Measurements from ENCODE around the gene CAMTA1.

- TF ChIP-seq CTCF (IDR thresholded peaks at IDR 0.05), result no peak
- TF ChIP-seq SIN3A (IDR thresholded peaks at IDR 0.05; ENCODE audit: borderline replicate concordance, insufficient read depth, low read depth, low read length), result no peak
- no peak for TF ChIP-seq REST (IDR thresholded peaks at IDR 0.05; ENCODE audit: insufficient read depth in 1 of 2, low read depth in 2 of 2, low read length in 1 of 2)
- no peak for TF ChIP-seq POLR2AphosphoS5 (IDR thresholded peaks at IDR 0.05; ENCODE audit: low read depth, low read length)
These were observed 804.0 kb downstream of the CAMTA1 start for GRCh38 chr1:7589080-7589735.
